HepG2 (cell line): ENCODE results near the gene PKP4. TPM values are rescaled to one million over a fixed set of nuclear protein-coding genes. Genes with fewer than 3 reads are reported as not detected.
A peak's percentile ranks its signal among the peaks of the same experiment; 100 is the strongest.

Experiments used
- ATAC-seq: fragments of 200-7000 bp; cut with Tn5 transposase; 3 replicates; pipeline ENCODE4 v1.9.1; 2020; ENCODE audit warnings: mild to moderate bottlenecking, moderate library complexity
- BruUV-seq: library from RNA; stranded (reverse); fragments of 400-500 nt; replicated peaks from 2 replicates; lab custom pipeline; 2021; lab: Mats Ljungman, UMichigan
- CTCF ChIA-PET: fragments of 300-600 bp; formaldehyde crosslinking; extraction: SDS; loops from one replicate; lab custom pipeline; 2021; ENCODE audit warnings: low total read pairs, inconsistent platforms, low intra/inter-chr PET ratio; lab: Yijun Ruan, JAX
- POLR2A ChIA-PET: fragments of 350-600 bp; sonication (Branson Sonifier 250); formaldehyde crosslinking; loops from one replicate; lab custom pipeline; 2020; ENCODE audit warnings: antibody characterized with exemption, inconsistent platforms; lab: Yijun Ruan, JAX
- DNase-seq: peaks from one replicate; pipeline ENCODE4 v3.0.0-alpha.2; 2015; ENCODE audit warnings: low spot score
- FAIRE-seq: peaks from 3 replicates; lab custom pipeline; 2011; peaks lifted over from hg19 to GRCh38; lab: Jason Lieb, UNC
- H2AFZ ChIP-seq: one replicate; pipeline ENCODE4 v1.6.1; 2011; ENCODE audit warnings: low read length, inconsistent platforms
- H3K27ac ChIP-seq: fragments of 300-600 bp; 3 replicates; pipeline ENCODE4 v1.8.0; 2011; ENCODE audit warnings: mixed run types, mild to moderate bottlenecking, mixed read lengths, low read length, inconsistent platforms; ENCODE audit not compliant: insufficient read depth; ENCODE audit errors: extremely low read length
- H3K27me3 ChIP-seq, 2 experiments: fragments of 200-600 bp in 1 of 2; 2 replicates in 1 of 2; 3 replicates in 1 of 2; pipeline versions ENCODE4 v1.6.0 to v1.8.0; 2011; ENCODE audit warnings: low read length in 2 of 2, mild to moderate bottlenecking in 2 of 2, moderate library complexity in 2 of 2, inconsistent platforms in 1 of 2; ENCODE audit not compliant: insufficient read depth in 2 of 2, control insufficient read depth in 1 of 2
- H3K36me3 ChIP-seq, 2 experiments: fragments of 200-600 bp in 1 of 2; replicated peaks in 1 of 2; 2 replicates in 1 of 2; 3 replicates in 1 of 2; pipeline versions ENCODE4 v1.5.1 to v1.8.0; 2011; ENCODE audit warnings: low read length in 2 of 2, inconsistent platforms in 1 of 2; ENCODE audit not compliant: insufficient read depth in 2 of 2, control insufficient read depth in 1 of 2
- H3K4me1 ChIP-seq: 2 replicates; pipeline ENCODE4 v1.5.1; 2012; ENCODE audit warnings: low read length, inconsistent platforms; ENCODE audit not compliant: insufficient read depth
- H3K4me2 ChIP-seq: 2 replicates; pipeline ENCODE4 v1.6.0; 2011; ENCODE audit warnings: low read depth, low read length, inconsistent platforms
- H3K4me3 ChIP-seq, 3 experiments: fragments of 200-600 bp in 1 of 3; sonication (generic), shearing (Covaris generic) in 1 of 3; replicated peaks in 1 of 3; 2 replicates each; pipeline ENCODE4 v1.5.1; 2011 to 2016; ENCODE audit warnings: low read length in 3 of 3, inconsistent platforms in 2 of 3, low read depth in 2 of 3, mild to moderate bottlenecking in 2 of 3, control low read depth in 1 of 3, mixed read lengths in 1 of 3; ENCODE audit not compliant: insufficient read depth in 1 of 3
- H3K79me2 ChIP-seq: one replicate; pipeline ENCODE4 v1.6.1; 2011; ENCODE audit warnings: low read length, inconsistent platforms; ENCODE audit not compliant: insufficient read depth
- H3K9ac ChIP-seq: 2 replicates; pipeline ENCODE4 v1.6.0; 2011; ENCODE audit warnings: mild to moderate bottlenecking, low read depth, low read length, inconsistent platforms; ENCODE audit not compliant: insufficient read depth
- H3K9me3 ChIP-seq: 2 replicates; pipeline ENCODE4 v1.5.1; 2012; ENCODE audit warnings: mild to moderate bottlenecking, low read length
- H4K20me1 ChIP-seq: 2 replicates; pipeline ENCODE4 v1.6.0; 2011; ENCODE audit warnings: inconsistent platforms, mild to moderate bottlenecking, low read length, moderate library complexity; ENCODE audit not compliant: insufficient read depth
- CBX2 ChIP-seq, 2 experiments: fragments of 200-600 bp in 1 of 2; sonication (generic); formaldehyde crosslinking in 1 of 2; IDR thresholded peaks; 2 replicates each; pipeline versions ENCODE4 v1.7.0 to v1.8.1; 2018 to 2022; ENCODE audit warnings: low read depth in 2 of 2, low read length in 1 of 2, mild to moderate bottlenecking in 1 of 2, missing genetic modification reagents in 1 of 2
- MEIS2 ChIP-seq: sonication (generic); formaldehyde crosslinking; IDR thresholded peaks from 2 replicates; pipeline ENCODE4 v1.9.0; 2021; ENCODE audit warnings: mild to moderate bottlenecking, missing genetic modification reagents
- SAP130 ChIP-seq: IDR thresholded peaks from 2 replicates; pipeline ENCODE4 v1.6.1; 2016; ENCODE audit warnings: low read depth
- SOX5 ChIP-seq: IDR thresholded peaks from 2 replicates; pipeline ENCODE4 v1.6.1; 2016; ENCODE audit warnings: borderline replicate concordance
- TBX2 ChIP-seq: sonication (generic); formaldehyde crosslinking; IDR thresholded peaks from 2 replicates; pipeline ENCODE4 v1.5.0; 2020; ENCODE audit warnings: missing genetic modification reagents, mild to moderate bottlenecking, borderline replicate concordance
- ZNF547 ChIP-seq: sonication (generic); formaldehyde crosslinking; IDR thresholded peaks from 2 replicates; pipeline ENCODE4 v1.5.1; 2020; ENCODE audit warnings: mild to moderate bottlenecking, missing genetic modification reagents
- ZNF691 ChIP-seq: sonication (generic); formaldehyde crosslinking; IDR thresholded peaks from 2 replicates; pipeline ENCODE4 v1.4.0; 2020; ENCODE audit warnings: missing genetic modification reagents, low read depth, mild to moderate bottlenecking, borderline replicate concordance
- ZNF703 ChIP-seq: sonication (generic); formaldehyde crosslinking; IDR thresholded peaks from 2 replicates; pipeline ENCODE4 v1.5.1; 2020; ENCODE audit warnings: missing genetic modification reagents, mild to moderate bottlenecking, moderate library complexity, borderline replicate concordance
- ZNF850 ChIP-seq: sonication (generic); formaldehyde crosslinking; conservative IDR thresholded peaks from 2 replicates; pipeline ENCODE4 v1.9.0; 2021; ENCODE audit warnings: mild to moderate bottlenecking, missing genetic modification reagents
- ZSCAN5A ChIP-seq: sonication (generic); formaldehyde crosslinking; IDR thresholded peaks from 2 replicates; pipeline ENCODE4 v1.8.0; 2022; ENCODE audit warnings: mild to moderate bottlenecking, missing genetic modification reagents, borderline replicate concordance
- WGBS: methylation state at CpG from one replicate; pipeline ENCODE4 v1.1.6; 2017; ENCODE audit warnings: low lambda C conversion rate; 5-methylcytosine and 5-hydroxymethylcytosine counted together
- in situ Hi-C: cut with HindIII; loops from 2 replicates; pipeline ENCODE4 v1.10.0; 2017; ENCODE audit warnings: low pct_unique_long_range_greater_than_20kb; ENCODE audit not compliant: extremely low pct_ligation_motif_present
- intact Hi-C: fragments of 100-400 bp; cut with micrococcal nuclease; formaldehyde crosslinking; loops from one replicate; pipeline ENCODE4 v1.10.0; 2022; ENCODE audit not compliant: unreplicated experiment
- polyA plus RNA-seq, 8 experiments: library from polyadenylated mRNA; depleted of rRNA in 3 of 8; stranded (reverse) in 7 of 8; unstranded in 1 of 8; fragments of >200 nt; fragmentation: Illumina TruSeq in 4 of 8; extraction: Trizol in 4 of 8; gene quantifications; 2 replicates each; pipeline versions ENCODE4 v1.2.1 to v1.2.3, GENCODE V29; 2011 to 2016; ENCODE audit warnings: low read depth in 4 of 8, missing spikeins in 1 of 8, mixed read lengths in 1 of 8; ENCODE audit not compliant: insufficient read depth in 1 of 8
- total RNA-seq, 5 experiments: library from RNA; depleted of rRNA; stranded (reverse); fragments of >200 nt; fragmentation: Illumina TruSeq; extraction: Trizol; gene quantifications; 2 replicates each; pipeline ENCODE4 v1.2.3, GENCODE V29; 2016; ENCODE audit warnings: low read depth in 1 of 5

PKP4 gene
- total and polyA plus RNA-seq, 2 of the 13 experiments (the other 11 are each of a cell fraction or from before 2014, with no cell fraction given) = 80.9 to 90.5 TPM

DNA sequence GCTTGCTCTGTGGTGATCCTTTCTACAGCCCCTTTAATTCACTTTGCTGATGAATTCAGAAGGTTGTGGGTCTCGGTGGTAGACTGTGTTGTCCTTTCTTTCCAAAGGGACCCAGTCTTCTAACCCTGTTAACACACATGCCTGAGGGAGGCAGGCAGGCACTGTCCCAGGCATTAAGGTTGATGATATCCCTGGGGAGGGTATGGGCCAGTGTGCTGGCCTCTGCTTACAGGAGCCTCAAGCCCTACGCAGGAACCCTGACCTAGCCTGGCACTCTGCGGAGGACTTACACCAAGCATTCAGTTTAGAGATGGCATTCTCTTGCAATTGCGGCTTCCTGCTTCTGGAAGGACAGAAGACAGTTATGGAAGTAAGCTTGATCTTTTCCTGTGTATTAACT, 102.5 kb downstream of the PKP4 start:
- H3K36me3 ChIP-seq = peaks cover 0 to 2% of the 10 kb centered on the region in 2 experiments; a peak in 2 of 5 replicates

More for the DNA sequence above, 102.5 kb downstream of the PKP4 start:
- Histone ChIP-seq H3K4me1 (peaks cover 47% of the 10 kb centered on the region), H3K4me2 (no peak overlapping the region), H3K79me2 (peaks cover 19% of the 10 kb centered on the region)
- no TSS peak for BruUV-seq
- FAIRE-seq = no peak
- TF ChIP-seq ZNF547 = no peak
- no peak for TF ChIP-seq CBX2 (IDR thresholded peaks at IDR 0.05; ENCODE audit: low read depth, low read length)
- TF ChIP-seq CBX2 (CRISPR knock-in tag; IDR thresholded peaks at IDR 0.05; ENCODE audit: low read depth) = no peak
- no peak for TF ChIP-seq ZSCAN5A (CRISPR knock-in tag)
- TF ChIP-seq ZNF703 (CRISPR knock-in tag) = no peak
- TF ChIP-seq ZNF691 (CRISPR knock-in tag) = no peak
- TF ChIP-seq MEIS2 = no peak
- TF ChIP-seq SAP130 (CRISPR knock-in tag) = no peak
- no peak for TF ChIP-seq SOX5
- TF ChIP-seq TBX2 = no peak
- no peak for TF ChIP-seq ZNF850
- TF ChIP-seq, all 625 proteins: peak for 0
- no peaks in the 10 kb centered on the region for H4K20me1 ChIP-seq
- POLR2A ChIA-PET = interaction anchor here (0.9 kb wide), 1 partner anchor 367 kb away, joined by 3 read pairs; no protein-coding TSS in a partner anchor
- 82% methylated on average over 3 of the region's 4 CpGs for WGBS
- ATAC-seq = peak; percentile 58
- in situ Hi-C loops = no loop called here
- intact Hi-C loops = no loop called here
- no peaks in the 10 kb centered on the region for H3K9me3 ChIP-seq
- H3K27me3 ChIP-seq = no peaks in the 10 kb centered on the region
- no peak overlapping the region for H3K27ac ChIP-seq
- H2AFZ ChIP-seq = no peak overlapping the region
- H3K4me3 ChIP-seq = no peak overlapping the region
- CTCF ChIA-PET = no interaction called here
- H3K9ac ChIP-seq = no peak overlapping the region
- no peak for DNase-seq
